ENCODE measurements around the gene MKLN1. TPM values are rescaled to one million over a fixed set of nuclear protein-coding genes. Genes with fewer than 3 reads are reported as not detected.

The MKLN1 gene
- total and polyA plus RNA-seq, 10 of the 15 experiments (the other 5 are each of a cell fraction or from before 2014, with no cell fraction given): 13.6 to 55.8 (median 29.3) TPM

- TF ChIP-seq NR2C2 (IDR thresholded peaks at IDR 0.05; ENCODE audit: borderline replicate concordance, control insufficient read depth, insufficient read length, low read depth): no peak
- TF ChIP-seq NBN (IDR thresholded peaks at IDR 0.05): no peak
- no peak for TF ChIP-seq EED (IDR thresholded peaks at IDR 0.05; ENCODE audit: low read depth)
These were observed 26.7 kb downstream of the MKLN1 start (continued) for GRCh38 chr7:131354390-131354789.

- Histone ChIP-seq H3K9me3 (replicated peaks; ENCODE audit: control insufficient read depth, insufficient read depth, low read length) (peaks cover 15% of the 10 kb centered on the region), H3K27me3 (replicated peaks in 1 of 2; ENCODE audit: control insufficient read depth in 2 of 2, insufficient read depth in 2 of 2, low read length in 1 of 2) (no peaks in the 10 kb centered on the region), H3K4me2 (ENCODE audit: control insufficient read depth, insufficient read depth) (no peak overlapping the region), H3K36me3 (ENCODE audit: control insufficient read depth in 2 of 2, insufficient read depth in 2 of 2, low read length in 1 of 2) (no peaks in the 10 kb centered on the region), H3K4me3 (no peak overlapping the region), H3K79me2 (ENCODE audit: control insufficient read depth, insufficient read depth, low read length) (peaks cover 70% of the 10 kb centered on the region), H4K20me1 (ENCODE audit: control insufficient read depth, insufficient read depth) (no peaks in the 10 kb centered on the region), H2AFZ (ENCODE audit: control insufficient read depth, low read depth, low read length) (no peak overlapping the region), H3K27ac (ENCODE audit: control insufficient read depth, insufficient read depth) (no peak overlapping the region), H3K4me1 (ENCODE audit: control insufficient read depth, insufficient read depth, low read length) (0 out of 2 replicates have a peak, but pooled peaks cover 3% of the 10 kb centered on the region), H3K9ac (ENCODE audit: control insufficient read depth, insufficient read depth, low read length) (no peak overlapping the region)
- TF ChIP-seq STAT1 (conservative IDR thresholded peaks at IDR 0.05): no peak
- no peak for TF ChIP-seq CEBPZ (IDR thresholded peaks at IDR 0.05; ENCODE audit: low read depth, low read length)
- no peak for TF ChIP-seq TAF1 (IDR thresholded peaks at IDR 0.05; ENCODE audit: borderline replicate concordance, low read depth, low read length)
- TF ChIP-seq PAX5 (IDR thresholded peaks at IDR 0.05; ENCODE audit: borderline replicate concordance, low read depth, low read length): no peak
- TF ChIP-seq NR2C2 (IDR thresholded peaks at IDR 0.05; ENCODE audit: borderline replicate concordance, control insufficient read depth, insufficient read length, low read depth): no peak
- no peak for TF ChIP-seq ZNF274 (IDR thresholded peaks at IDR 0.05; ENCODE audit: insufficient read depth, insufficient read length)
- TF ChIP-seq KAT2A (conservative IDR thresholded peaks at IDR 0.05; ENCODE audit: control insufficient read depth, low read depth, low read length): no peak
- no peak for TF ChIP-seq NRF1 (conservative IDR thresholded peaks at IDR 0.05; ENCODE audit: low read depth, low read length)
- ATAC-seq (no peak), DNase-seq (ENCODE audit: low read depth, low spot score) (no peak), FAIRE-seq (no peak)
- ChIA-PET SMC1A (ENCODE audit: uncharacterized antibody, unreplicated experiment) (no interaction called here), RAD21 (ENCODE audit: unreplicated experiment) (no interaction called here), CTCF (no interaction called here), POLR2A (no interaction called here)
- intact Hi-C loops (cut with micrococcal nuclease; ENCODE audit: unreplicated experiment) (no loop called here), in situ Hi-C loops (cut with MboI) (no loop called here)
- no TSS peak for BruUV-seq (replicated peaks)
- WGBS (ENCODE audit: insufficient coverage, insufficient replicate concordance, low lambda C conversion rate, missing lambda C conversion rate): 93% methylated on average over 13 of the region's 13 CpGs
These were observed 28.5 kb downstream of the MKLN1 start for GRCh38 chr7:131355917-131356777.

Data from GM12878 (cell line).